Glutamatergic neuron (in vitro differentiated cells): ENCODE measurements around the gene ANTXR1. TPM values are rescaled to one million over a fixed set of nuclear protein-coding genes. Genes with fewer than 3 reads are reported as not detected.
"Not testable (repeated sequence)": the region's sequence is repeated elsewhere in the genome, so short reads cannot be mapped to it uniquely, and the experiment has no call there.

Experiments used
- DNase-seq: peaks from one replicate; pipeline ENCODE4 v3.0.0; 2022
- H3K27ac Mint-ChIP-seq: one replicate; pipeline ENCODE4 v1.8.0; 2020; ENCODE audit warnings: mild to moderate bottlenecking, mixed read lengths, inconsistent platforms; ENCODE audit not compliant: unreplicated experiment
- H3K27me3 Mint-ChIP-seq: one replicate; pipeline ENCODE4 v1.8.0; 2020; ENCODE audit warnings: mild to moderate bottlenecking, moderate library complexity, mixed read lengths, inconsistent platforms; ENCODE audit not compliant: unreplicated experiment
- H3K36me3 Mint-ChIP-seq: one replicate; pipeline ENCODE4 v1.8.0; 2020; ENCODE audit warnings: mild to moderate bottlenecking, mixed read lengths, inconsistent platforms; ENCODE audit not compliant: unreplicated experiment
- H3K4me1 Mint-ChIP-seq: one replicate; pipeline ENCODE4 v1.8.0; 2020; ENCODE audit warnings: mild to moderate bottlenecking, low read depth, mixed read lengths, inconsistent platforms; ENCODE audit not compliant: unreplicated experiment
- H3K4me3 Mint-ChIP-seq: one replicate; pipeline ENCODE4 v1.8.0; 2020; ENCODE audit warnings: mild to moderate bottlenecking, mixed read lengths, inconsistent platforms; ENCODE audit not compliant: unreplicated experiment
- H3K9me3 Mint-ChIP-seq: one replicate; pipeline ENCODE4 v1.8.0; 2020; ENCODE audit warnings: mild to moderate bottlenecking, moderate library complexity, mixed read lengths, inconsistent platforms; ENCODE audit not compliant: unreplicated experiment
- CTCF ChIP-seq: fragments of 200-600 bp; sonication (generic); IDR thresholded peaks from one replicate; pipeline ENCODE4 v1.5.0; 2021; ENCODE audit not compliant: partially characterized antibody, unreplicated experiment
- total RNA-seq: library from RNA; stranded (reverse); fragmentation: NEBNext Ultra II Directional; extraction: Animal tissue kit (Norgen Biotek cat#: 25700); gene quantifications from one replicate; pipeline ENCODE4 v1.2.1, GENCODE V29; 2021; ENCODE audit not compliant: unreplicated experiment

Gene ANTXR1
- total RNA-seq, 1 donor from 2014 or later: 26.7 TPM

GRCh38 chr2:69227716-69228115 is 214.7 kb downstream of the ANTXR1 start:
- TF ChIP-seq CTCF: no peak
- H3K27me3 Mint-ChIP-seq: no peaks in the 10 kb centered on the region
- no peak overlapping the region for H3K27ac Mint-ChIP-seq
- no peak for DNase-seq
- no peak overlapping the region for H3K4me3 Mint-ChIP-seq
- H3K36me3 Mint-ChIP-seq: no peaks in the 10 kb centered on the region
- no peaks in the 10 kb centered on the region for H3K4me1 Mint-ChIP-seq
- H3K9me3 Mint-ChIP-seq: peaks cover 3% of the 10 kb centered on the region

GRCh38 chr2:69230946-69231345 is 218.0 kb downstream of the ANTXR1 start:
- not testable (repeated sequence) for H3K4me1 Mint-ChIP-seq, H3K36me3 Mint-ChIP-seq, H3K27ac Mint-ChIP-seq, DNase-seq, H3K9me3 Mint-ChIP-seq, H3K27me3 Mint-ChIP-seq, H3K4me3 Mint-ChIP-seq

- Mint-ChIP-seq H3K9me3 (peaks cover 3% of the 10 kb centered on the region), H3K4me1 (no peaks in the 10 kb centered on the region), H3K27ac (no peak overlapping the region), H3K27me3 (no peaks in the 10 kb centered on the region), H3K36me3 (no peaks in the 10 kb centered on the region), H3K4me3 (no peak overlapping the region)
- no peak for DNase-seq
- no peak for TF ChIP-seq CTCF
These were observed 218.8 kb downstream of the ANTXR1 start for GRCh38 chr2:69231612-69232277.

GRCh38 chr2:69235835-69236234 is 222.9 kb downstream of the ANTXR1 start:
- not testable (repeated sequence) for DNase-seq, H3K9me3 Mint-ChIP-seq, H3K4me3 Mint-ChIP-seq, H3K36me3 Mint-ChIP-seq, H3K27ac Mint-ChIP-seq, H3K4me1 Mint-ChIP-seq, H3K27me3 Mint-ChIP-seq

- no peak for DNase-seq
- Mint-ChIP-seq H3K27me3 (no peaks in the 10 kb centered on the region), H3K4me3 (no peak overlapping the region), H3K27ac (no peak overlapping the region), H3K36me3 (peaks cover 5% of the 10 kb centered on the region), H3K4me1 (peaks cover 3% of the 10 kb centered on the region), H3K9me3 (no peaks in the 10 kb centered on the region)
- TF ChIP-seq CTCF: no peak
These were observed 224.2 kb downstream of the ANTXR1 start for GRCh38 chr2:69237070-69237670.

GRCh38 chr2:69238449-69239031 is 225.6 kb downstream of the ANTXR1 start:
- Mint-ChIP-seq H3K27ac (no peak overlapping the region), H3K4me1 (peaks cover 6% of the 10 kb centered on the region), H3K27me3 (no peaks in the 10 kb centered on the region)

More at GRCh38 chr2:69238449-69239031, 225.6 kb downstream of the ANTXR1 start:
- no peak for TF ChIP-seq CTCF
- Mint-ChIP-seq H3K9me3 (no peaks in the 10 kb centered on the region), H3K36me3 (peaks cover 5% of the 10 kb centered on the region), H3K4me3 (no peak overlapping the region)
- no peak for DNase-seq
